Chondrocyte (in vitro differentiated cells): ENCODE results near the gene DEDD. TPM values are rescaled to one million over a fixed set of nuclear protein-coding genes. Genes with fewer than 3 reads are reported as not detected.
A peak's percentile ranks its signal among the peaks of the same experiment; 100 is the strongest.

ENCODE experiments used
- DNase-seq: peaks from one replicate; pipeline ENCODE4 v3.0.0; 2021; ENCODE audit warnings: mixed read lengths, low spot score
- H3K27ac Mint-ChIP-seq: one replicate; pipeline ENCODE4 v1.8.0; 2021; ENCODE audit warnings: mild to moderate bottlenecking, moderate library complexity, mixed read lengths; ENCODE audit not compliant: unreplicated experiment
- H3K27me3 Mint-ChIP-seq: 2 replicates; pipeline ENCODE4 v1.8.0; 2021; ENCODE audit warnings: low read depth, mixed read lengths
- H3K36me3 Mint-ChIP-seq: 2 replicates; pipeline ENCODE4 v1.8.0; 2021; ENCODE audit warnings: low read depth, mixed read lengths
- H3K4me1 Mint-ChIP-seq: 2 replicates; pipeline ENCODE4 v1.8.0; 2021; ENCODE audit warnings: low read depth, mild to moderate bottlenecking, mixed read lengths
- H3K4me3 Mint-ChIP-seq: one replicate; pipeline ENCODE4 v1.8.0; 2021; ENCODE audit warnings: mild to moderate bottlenecking, moderate library complexity, mixed read lengths; ENCODE audit not compliant: unreplicated experiment
- H3K9me3 Mint-ChIP-seq: 2 replicates; pipeline ENCODE4 v1.8.0; 2021; ENCODE audit warnings: low read depth, mixed read lengths
- total RNA-seq: library from RNA; stranded (reverse); gene quantifications from 3 replicates; pipeline ENCODE4 v1.2.1, GENCODE V29; 2021
- TF ChIP-seq, protein P1 (sequence below): fragments of 200-600 bp; sonication (generic); IDR thresholded peaks from 2 replicates; pipeline ENCODE4 v1.5.0; 2021; ENCODE audit warnings: antibody characterized with exemption, mild to moderate bottlenecking, moderate library complexity

Gene DEDD
- total RNA-seq, 1 donor from 2014 or later, result 36.7 TPM

DNA sequence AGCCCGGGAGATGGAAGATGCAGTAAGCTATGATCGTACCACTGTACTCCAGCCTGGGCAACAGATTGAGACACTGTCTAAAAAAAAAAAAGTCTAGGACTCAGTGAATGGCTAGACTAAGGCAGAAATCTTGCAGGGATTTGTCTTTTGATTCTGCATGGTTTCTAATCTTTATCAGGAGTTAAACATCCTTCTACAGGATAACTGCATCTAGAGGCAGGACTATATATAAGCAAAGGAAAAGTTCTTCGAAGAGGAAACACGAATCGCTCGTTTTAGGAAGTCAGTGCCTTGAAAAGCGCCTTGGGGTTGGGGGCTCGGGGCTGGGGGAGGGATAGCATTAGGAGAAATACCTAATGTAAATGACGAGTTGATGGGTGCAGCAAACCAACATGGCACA lies 20.7 kb upstream of the DEDD start:
- H3K9me3 Mint-ChIP-seq, result no peaks in the 10 kb centered on the region
- peak overlapping the region; percentile 100 for H3K27ac Mint-ChIP-seq
- DNase-seq, result no peak
- TF ChIP-seq, protein P1, sequence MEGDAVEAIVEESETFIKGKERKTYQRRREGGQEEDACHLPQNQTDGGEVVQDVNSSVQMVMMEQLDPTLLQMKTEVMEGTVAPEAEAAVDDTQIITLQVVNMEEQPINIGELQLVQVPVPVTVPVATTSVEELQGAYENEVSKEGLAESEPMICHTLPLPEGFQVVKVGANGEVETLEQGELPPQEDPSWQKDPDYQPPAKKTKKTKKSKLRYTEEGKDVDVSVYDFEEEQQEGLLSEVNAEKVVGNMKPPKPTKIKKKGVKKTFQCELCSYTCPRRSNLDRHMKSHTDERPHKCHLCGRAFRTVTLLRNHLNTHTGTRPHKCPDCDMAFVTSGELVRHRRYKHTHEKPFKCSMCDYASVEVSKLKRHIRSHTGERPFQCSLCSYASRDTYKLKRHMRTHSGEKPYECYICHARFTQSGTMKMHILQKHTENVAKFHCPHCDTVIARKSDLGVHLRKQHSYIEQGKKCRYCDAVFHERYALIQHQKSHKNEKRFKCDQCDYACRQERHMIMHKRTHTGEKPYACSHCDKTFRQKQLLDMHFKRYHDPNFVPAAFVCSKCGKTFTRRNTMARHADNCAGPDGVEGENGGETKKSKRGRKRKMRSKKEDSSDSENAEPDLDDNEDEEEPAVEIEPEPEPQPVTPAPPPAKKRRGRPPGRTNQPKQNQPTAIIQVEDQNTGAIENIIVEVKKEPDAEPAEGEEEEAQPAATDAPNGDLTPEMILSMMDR, result no peak
- H3K27me3 Mint-ChIP-seq, result no peaks in the 10 kb centered on the region
- peaks cover 18% of the 10 kb centered on the region for H3K4me1 Mint-ChIP-seq
- peaks cover 7% of the 10 kb centered on the region for H3K36me3 Mint-ChIP-seq
- H3K4me3 Mint-ChIP-seq, result peak overlapping the region; percentile 98

DNA sequence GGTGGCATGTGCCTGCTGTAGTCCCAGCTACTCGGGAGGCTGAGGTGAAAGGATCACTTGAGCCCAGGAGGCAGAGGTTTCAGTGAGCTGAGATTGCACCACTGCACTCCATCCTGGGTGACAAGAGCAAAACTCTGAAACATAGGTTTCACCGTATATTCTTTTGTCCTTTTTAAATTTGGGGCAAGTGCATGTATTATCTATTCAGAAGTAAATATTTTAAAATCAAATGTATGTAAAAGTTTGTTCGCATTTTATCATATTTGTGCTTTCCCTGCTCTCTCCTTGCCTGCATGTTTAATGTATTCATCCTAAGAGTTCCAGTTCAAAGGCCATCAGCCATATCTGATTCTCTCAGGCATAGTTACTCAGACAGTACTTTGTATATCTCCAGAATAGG lies 13.4 kb upstream of the DEDD start:
- H3K27me3 Mint-ChIP-seq, result no peaks in the 10 kb centered on the region
- TF ChIP-seq, protein P1, result no peak
- no peak for DNase-seq
- no peaks in the 10 kb centered on the region for H3K9me3 Mint-ChIP-seq
- H3K4me1 Mint-ChIP-seq, result no peaks in the 10 kb centered on the region
- no peaks in the 10 kb centered on the region for H3K36me3 Mint-ChIP-seq
- H3K4me3 Mint-ChIP-seq, result no peak overlapping the region
- no peak overlapping the region for H3K27ac Mint-ChIP-seq

DNA sequence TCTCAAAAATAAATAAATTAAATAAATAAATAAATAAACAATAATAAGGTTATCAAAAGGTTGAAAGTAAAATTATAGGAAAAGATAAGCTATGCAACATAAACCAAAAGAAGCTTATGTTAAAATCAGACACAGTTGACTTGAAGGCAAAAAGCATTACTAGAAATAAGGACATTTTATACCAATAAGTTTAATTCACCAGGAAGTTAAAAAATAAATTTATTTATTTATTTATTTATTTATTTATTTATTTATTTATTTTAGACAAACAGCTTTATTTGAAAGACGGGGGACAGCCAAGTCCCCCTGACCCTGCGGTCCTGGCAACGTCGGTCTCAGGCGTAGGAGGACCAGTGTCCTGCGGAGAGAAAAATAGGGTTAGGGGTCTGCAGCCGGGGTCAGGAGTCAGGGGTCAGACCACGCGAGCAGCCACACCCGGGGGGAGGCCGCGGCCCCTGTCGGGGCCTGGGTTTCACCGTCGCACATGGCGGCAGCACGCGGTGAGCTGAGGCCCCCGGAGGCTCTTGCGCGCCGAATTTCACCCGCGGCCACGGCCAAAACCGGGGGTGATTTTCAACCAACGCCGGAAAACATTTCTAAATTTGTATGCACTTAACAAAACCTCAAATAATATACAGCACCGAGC lies 8.4 kb upstream of the DEDD start:
- no peaks in the 10 kb centered on the region for H3K4me1 Mint-ChIP-seq
- TF ChIP-seq, protein P1, result no peak
- DNase-seq, result no peak
- no peaks in the 10 kb centered on the region for H3K9me3 Mint-ChIP-seq
- H3K27ac Mint-ChIP-seq, result no peak overlapping the region
- H3K27me3 Mint-ChIP-seq, result no peaks in the 10 kb centered on the region
- no peaks in the 10 kb centered on the region for H3K36me3 Mint-ChIP-seq
- H3K4me3 Mint-ChIP-seq, result no peak overlapping the region

DNA sequence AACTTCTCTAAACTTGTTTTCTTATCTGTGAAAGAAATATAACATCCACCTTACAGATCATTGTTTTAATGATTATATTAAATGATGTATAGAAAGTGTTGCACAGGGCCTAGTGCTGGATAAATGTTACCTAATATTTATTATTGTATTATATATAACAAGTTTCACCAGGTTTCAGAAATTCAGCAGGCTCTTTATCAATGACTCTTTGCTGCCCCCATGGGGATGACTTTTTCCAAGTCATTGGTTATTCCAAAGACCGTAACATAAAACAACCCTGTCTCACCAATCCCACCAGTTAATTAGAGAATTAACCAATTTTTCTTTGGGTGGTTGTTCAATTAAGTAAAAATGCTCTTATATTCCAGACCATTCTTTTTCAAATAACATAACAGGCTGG lies 7.3 kb upstream of the DEDD start:
- Mint-ChIP-seq H3K4me3 (no peak overlapping the region), H3K27me3 (no peaks in the 10 kb centered on the region), H3K27ac (no peak overlapping the region), H3K36me3 (no peaks in the 10 kb centered on the region), H3K9me3 (no peaks in the 10 kb centered on the region), H3K4me1 (no peaks in the 10 kb centered on the region)
- TF ChIP-seq, protein P1, result peak; percentile 82
- no peak for DNase-seq

DNA sequence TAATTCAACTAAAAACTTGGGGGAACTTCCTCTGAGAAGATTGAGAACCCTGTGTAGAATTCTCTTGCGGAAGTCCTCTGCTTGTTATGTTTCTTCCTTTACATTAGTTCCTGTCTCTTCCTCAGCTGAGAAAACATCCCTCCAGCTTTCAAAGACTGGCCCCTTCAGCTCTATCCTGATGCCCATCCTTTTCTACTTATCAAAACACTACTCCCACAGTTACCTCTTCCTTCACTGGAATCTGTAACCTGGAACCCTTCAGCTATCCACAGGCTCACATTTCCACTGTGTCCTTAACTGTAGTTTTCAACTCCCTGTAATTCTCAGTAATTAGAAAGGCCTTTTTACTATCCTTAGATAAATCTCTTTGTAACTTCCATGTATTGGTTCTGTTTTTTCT lies 6.0 kb upstream of the DEDD start:
- DNase-seq, result no peak
- no peaks in the 10 kb centered on the region for H3K4me1 Mint-ChIP-seq
- TF ChIP-seq, protein P1, result no peak
- H3K36me3 Mint-ChIP-seq, result no peaks in the 10 kb centered on the region
- H3K4me3 Mint-ChIP-seq, result no peak overlapping the region
- peak overlapping the region; percentile 49 for H3K27ac Mint-ChIP-seq
- no peaks in the 10 kb centered on the region for H3K27me3 Mint-ChIP-seq
- no peaks in the 10 kb centered on the region for H3K9me3 Mint-ChIP-seq
